Testis (tissue), 2 donors: ENCODE results near the gene PRDM10.

Experiments used
- CTCF ChIP-seq, 3 experiments: fragments of 450-650 bp in 2 of 3; fragments of 200-600 bp in 1 of 3; sonication (generic) in 1 of 3; IDR thresholded peaks; one replicate each; pipeline ENCODE4 v1.5.1; 2016 to 2019; ENCODE audit warnings: antibody characterized with exemption in 3 of 3, mild to moderate bottlenecking in 2 of 3, moderate library complexity in 1 of 3
- POLR2A ChIP-seq: fragments of 450-650 bp; IDR thresholded peaks from one replicate; pipeline ENCODE4 v1.6.1; 2017; ENCODE audit warnings: antibody characterized with exemption, mild to moderate bottlenecking, moderate library complexity

GRCh38 chr11:129945373-129945772 is 57.3 kb downstream of the PRDM10 start:
- no peak for TF ChIP-seq CTCF (IDR thresholded peaks at IDR 0.05)
- no peak for TF ChIP-seq POLR2A
